Keratinocyte (primary cell): ENCODE data around the gene EGFLAM. TPM values are rescaled to one million over a fixed set of nuclear protein-coding genes. Genes with fewer than 3 reads are reported as not detected.
A peak's percentile ranks its signal among the peaks of the same experiment; 100 is the strongest.

ENCODE experiments used
- DNase-seq: peaks from one replicate; pipeline ENCODE4 v3.0.0-alpha.2; 2011; ENCODE audit warnings: low read depth, missing footprints, low spot score
- FAIRE-seq: peaks from 2 replicates; lab custom pipeline; 2011; peaks lifted over from hg19 to GRCh38; lab: Jason Lieb, UNC
- H2AFZ ChIP-seq: 2 replicates; pipeline ENCODE4 v1.6.0; 2012; ENCODE audit warnings: low read length, control low read depth, inconsistent platforms; ENCODE audit not compliant: control insufficient read depth
- H3K27ac ChIP-seq: 2 replicates; pipeline ENCODE4 v1.5.1; 2011; ENCODE audit warnings: low read length; ENCODE audit not compliant: control insufficient read depth, insufficient read depth
- H3K27me3 ChIP-seq: 3 replicates; pipeline ENCODE4 v1.6.0; 2011; ENCODE audit warnings: low read length; ENCODE audit not compliant: control insufficient read depth, insufficient read depth; ENCODE audit errors: extremely low read depth
- H3K36me3 ChIP-seq, 2 experiments: 2 replicates in 1 of 2; 3 replicates in 1 of 2; pipeline ENCODE4 v1.5.1; 2011; ENCODE audit warnings: low read length in 2 of 2, mild to moderate bottlenecking in 1 of 2; ENCODE audit not compliant: control insufficient read depth in 2 of 2, insufficient read depth in 2 of 2; ENCODE audit errors: extremely low read depth in 1 of 2
- H3K4me1 ChIP-seq: 3 replicates; pipeline ENCODE4 v1.5.1; 2011; ENCODE audit warnings: low read length; ENCODE audit not compliant: control insufficient read depth, insufficient read depth; ENCODE audit errors: extremely low read depth
- H3K4me2 ChIP-seq: 3 replicates; pipeline ENCODE4 v1.6.0; 2011; ENCODE audit warnings: low read depth, low read length; ENCODE audit not compliant: control insufficient read depth, insufficient read depth; ENCODE audit errors: extremely low read depth
- H3K4me3 ChIP-seq, 3 experiments: fragments of 200-600 bp in 1 of 3; sonication (generic) in 1 of 3; 2 replicates in 2 of 3; 3 replicates in 1 of 3; pipeline ENCODE4 v1.5.1; 2011 to 2016; ENCODE audit warnings: low read length in 3 of 3, mild to moderate bottlenecking in 3 of 3, control low read depth in 2 of 3, inconsistent platforms in 1 of 3, low read depth in 1 of 3, mixed read lengths in 1 of 3, mixed run types in 1 of 3, moderate library complexity in 1 of 3; ENCODE audit not compliant: control insufficient read depth in 2 of 3, insufficient read depth in 2 of 3; ENCODE audit errors: extremely low read depth in 1 of 3
- H3K79me2 ChIP-seq: 2 replicates; pipeline ENCODE4 v1.6.0; 2012; ENCODE audit warnings: low read length; ENCODE audit not compliant: control insufficient read depth, insufficient read depth
- H3K9ac ChIP-seq: 3 replicates; pipeline ENCODE4 v1.6.0; 2011; ENCODE audit warnings: low read length; ENCODE audit not compliant: control insufficient read depth, insufficient read depth; ENCODE audit errors: extremely low read depth
- H3K9me1 ChIP-seq: 3 replicates; pipeline ENCODE4 v1.6.0; 2011; ENCODE audit warnings: low read length; ENCODE audit not compliant: control insufficient read depth, insufficient read depth; ENCODE audit errors: extremely low read depth
- H3K9me3 ChIP-seq: 2 replicates; pipeline ENCODE4 v1.5.1; 2012; ENCODE audit warnings: low read depth, low read length; ENCODE audit not compliant: control insufficient read depth
- H4K20me1 ChIP-seq: 3 replicates; pipeline ENCODE4 v1.6.0; 2011; ENCODE audit warnings: low read length; ENCODE audit not compliant: control insufficient read depth, insufficient read depth; ENCODE audit errors: extremely low read depth
- CTCF ChIP-seq, 3 experiments: IDR thresholded peaks in 1 of 3; conservative IDR thresholded peaks in 1 of 3; optimal IDR thresholded peaks in 1 of 3; 2 replicates in 2 of 3; 3 replicates in 1 of 3; pipeline versions ENCODE3 to v1.5.1; 2011; ENCODE audit warnings: low read length in 3 of 3, mild to moderate bottlenecking in 3 of 3, moderate library complexity in 2 of 3, control low read depth in 1 of 3, inconsistent platforms in 1 of 3; ENCODE audit not compliant: insufficient read depth in 2 of 3; ENCODE audit errors: extremely low read depth in 1 of 3
- EZH2 ChIP-seq: IDR thresholded peaks from one replicate; pipeline ENCODE4 v1.6.1; 2012; ENCODE audit warnings: inconsistent platforms, mild to moderate bottlenecking, low read length, moderate library complexity
- dilution Hi-C: fragments of 300-500 bp; cut with MboI; formaldehyde crosslinking; loops from one replicate; pipeline ENCODE4 v1.7.0; 2020; ENCODE audit warnings: low sequenced_read_pairs; ENCODE audit not compliant: extremely low pct_ligation_motif_present
- polyA plus RNA-seq, 5 experiments: library from polyadenylated mRNA; depleted of rRNA in 3 of 5; stranded (reverse) in 3 of 5; stranded (forward) in 1 of 5; unstranded in 1 of 5; fragments of >200 nt; gene quantifications; 1 replicate in 1 of 5; 2 replicates in 3 of 5; 3 replicates in 1 of 5; pipeline versions ENCODE4 v1.2.1 to v1.2.3, GENCODE V29; 2011 to 2012; ENCODE audit warnings: missing spikeins in 2 of 5, low read depth in 1 of 5, low replicate concordance in 1 of 5

Gene EGFLAM
- polyA plus RNA-seq, 1 donor (not counting 4 experiments of a cell fraction or from before 2014, with no cell fraction given) = not detected

DNA sequence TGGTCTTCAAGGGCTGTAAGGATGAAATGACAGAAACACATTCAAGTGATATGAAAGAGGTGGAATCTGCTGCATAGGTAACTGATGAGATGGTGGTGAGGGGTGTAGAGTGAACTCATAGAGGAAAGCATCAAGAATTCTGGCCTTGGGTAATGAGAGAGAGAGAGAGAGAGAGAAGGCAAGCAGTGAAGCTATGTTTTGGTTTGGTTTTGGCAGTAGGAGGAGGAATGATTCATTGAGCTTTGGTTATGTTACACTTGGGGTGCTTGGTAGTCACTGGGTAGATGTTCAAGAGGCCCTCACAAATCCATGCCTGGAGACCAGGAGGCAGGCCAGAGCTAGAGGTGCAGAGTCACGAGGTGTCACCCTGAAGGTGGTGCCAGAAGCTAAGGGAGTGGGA is 89.5 kb downstream of the EGFLAM start:
- Histone ChIP-seq H3K9ac (no peak overlapping the region), H4K20me1 (no peaks in the 10 kb centered on the region), H2AFZ (no peak overlapping the region), H3K4me1 (peaks cover 15% of the 10 kb centered on the region), H3K4me3 (no peak overlapping the region), H3K79me2 (no peaks in the 10 kb centered on the region), H3K36me3 (no peaks in the 10 kb centered on the region), H3K9me3 (no peaks in the 10 kb centered on the region), H3K9me1 (no peaks in the 10 kb centered on the region), H3K27ac (peak overlapping the region; percentile 56), H3K27me3 (no peaks in the 10 kb centered on the region), H3K4me2 (peak overlapping the region; percentile 13)
- TF ChIP-seq EZH2 = no peak
- no peak for TF ChIP-seq CTCF (optimal IDR thresholded peaks at IDR 0.05 in 1 of 3, IDR thresholded peaks at IDR 0.05 in 1 of 3, conservative IDR thresholded peaks at IDR 0.05 in 1 of 3; ENCODE audit: extremely low read depth in 1 of 3, insufficient read depth in 2 of 3, low read length in 3 of 3)
- DNase-seq = no peak
- no peak for FAIRE-seq
- dilution Hi-C loops = no loop called here

GRCh38 chr5:38360323-38361061 is 102.1 kb downstream of the EGFLAM start:
- Histone ChIP-seq H3K4me2 (no peak overlapping the region), H3K4me3 (no peak overlapping the region), H3K27ac (no peak overlapping the region), H3K9me3 (no peaks in the 10 kb centered on the region), H3K27me3 (peaks cover 3% of the 10 kb centered on the region), H3K9me1 (no peaks in the 10 kb centered on the region), H3K9ac (no peak overlapping the region), H4K20me1 (no peaks in the 10 kb centered on the region), H3K79me2 (no peaks in the 10 kb centered on the region), H3K36me3 (no peaks in the 10 kb centered on the region), H2AFZ (no peak overlapping the region), H3K4me1 (no peaks in the 10 kb centered on the region)
- FAIRE-seq (no peak), DNase-seq (no peak)
- dilution Hi-C loops = no loop called here
- no peak for TF ChIP-seq CTCF (optimal IDR thresholded peaks at IDR 0.05 in 1 of 3, IDR thresholded peaks at IDR 0.05 in 1 of 3, conservative IDR thresholded peaks at IDR 0.05 in 1 of 3; ENCODE audit: extremely low read depth in 1 of 3, insufficient read depth in 2 of 3, low read length in 3 of 3)
- no peak for TF ChIP-seq EZH2
